Transverse colon (tissue), 4 donors: Measurements from ENCODE around the gene EYA2.

Experiments
- CTCF ChIP-seq, 5 experiments: fragments of 200-600 bp in 3 of 5; fragments of 450-650 bp in 2 of 5; sonication (generic) in 3 of 5; IDR thresholded peaks; 1 replicate in 2 of 5; 2 replicates in 3 of 5; pipeline ENCODE4 v1.5.1; 2016 to 2017; ENCODE audit warnings: antibody characterized with exemption in 5 of 5, inconsistent platforms in 3 of 5, mild to moderate bottlenecking in 2 of 5, moderate library complexity in 1 of 5
- POLR2A ChIP-seq: fragments of 450-650 bp; IDR thresholded peaks from one replicate; pipeline ENCODE4 v1.6.1; 2016; ENCODE audit warnings: antibody characterized with exemption, mild to moderate bottlenecking, moderate library complexity
- POLR2AphosphoS5 ChIP-seq, 3 donors: sonication (generic); formaldehyde crosslinking; IDR thresholded peaks; one replicate each; pipeline ENCODE4 v1.6.1; 2016; ENCODE audit warnings: antibody characterized with exemption in 3 of 3

- TF ChIP-seq CTCF (IDR thresholded peaks at IDR 0.05) = no peak
- no peak for TF ChIP-seq POLR2AphosphoS5 (IDR thresholded peaks at IDR 0.05)
- no peak for TF ChIP-seq POLR2A
Observed at GRCh38 chr20:47031821-47032220, 137.2 kb downstream of the EYA2 start.
